ENCODE data around the gene CDC25B.

DNA sequence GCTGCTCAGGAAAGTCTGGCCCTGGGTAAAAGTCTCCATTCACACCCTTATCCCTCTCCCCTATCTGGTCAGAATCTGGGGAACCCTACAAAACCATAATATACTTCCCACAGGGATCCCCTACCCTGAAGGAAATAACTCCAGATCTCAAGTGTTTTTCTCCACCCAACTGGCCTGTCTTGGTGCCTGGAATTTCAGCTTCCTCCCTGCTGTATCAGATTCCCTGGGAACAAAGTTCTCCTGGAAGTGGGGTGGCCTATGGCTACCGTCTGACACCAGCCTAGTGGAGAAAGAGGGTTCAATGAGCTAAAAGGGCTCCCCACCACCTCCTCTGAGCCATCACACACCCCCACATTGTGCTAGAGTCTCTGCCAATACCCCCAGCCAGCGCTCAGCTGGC, 48.6 kb upstream of the CDC25B start:
- TF ChIP-seq, protein P1, sequence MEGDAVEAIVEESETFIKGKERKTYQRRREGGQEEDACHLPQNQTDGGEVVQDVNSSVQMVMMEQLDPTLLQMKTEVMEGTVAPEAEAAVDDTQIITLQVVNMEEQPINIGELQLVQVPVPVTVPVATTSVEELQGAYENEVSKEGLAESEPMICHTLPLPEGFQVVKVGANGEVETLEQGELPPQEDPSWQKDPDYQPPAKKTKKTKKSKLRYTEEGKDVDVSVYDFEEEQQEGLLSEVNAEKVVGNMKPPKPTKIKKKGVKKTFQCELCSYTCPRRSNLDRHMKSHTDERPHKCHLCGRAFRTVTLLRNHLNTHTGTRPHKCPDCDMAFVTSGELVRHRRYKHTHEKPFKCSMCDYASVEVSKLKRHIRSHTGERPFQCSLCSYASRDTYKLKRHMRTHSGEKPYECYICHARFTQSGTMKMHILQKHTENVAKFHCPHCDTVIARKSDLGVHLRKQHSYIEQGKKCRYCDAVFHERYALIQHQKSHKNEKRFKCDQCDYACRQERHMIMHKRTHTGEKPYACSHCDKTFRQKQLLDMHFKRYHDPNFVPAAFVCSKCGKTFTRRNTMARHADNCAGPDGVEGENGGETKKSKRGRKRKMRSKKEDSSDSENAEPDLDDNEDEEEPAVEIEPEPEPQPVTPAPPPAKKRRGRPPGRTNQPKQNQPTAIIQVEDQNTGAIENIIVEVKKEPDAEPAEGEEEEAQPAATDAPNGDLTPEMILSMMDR (IDR thresholded peaks at IDR 0.05; ENCODE audit: control extremely low read depth in 1 of 3, insufficient read depth in 1 of 3, low read depth in 1 of 3, low read length in 3 of 3) = no peak
- no peak for TF ChIP-seq POLR2A (IDR thresholded peaks at IDR 0.05; ENCODE audit: control extremely low read depth in 1 of 2, low read depth in 2 of 2, low read length in 2 of 2)
- TF ChIP-seq POLR2AphosphoS5 (IDR thresholded peaks at IDR 0.05; ENCODE audit: low read depth, low read length) = no peak
- TF ChIP-seq ZNF274 (IDR thresholded peaks at IDR 0.05; ENCODE audit: borderline replicate concordance, extremely low read depth, low read length) = no peak
- no peak for TF ChIP-seq SRF (IDR thresholded peaks at IDR 0.05; ENCODE audit: low read depth, low read length)
- no peak for TF ChIP-seq GTF2F1 (IDR thresholded peaks at IDR 0.05; ENCODE audit: borderline replicate concordance, low read depth, low read length)
- no peak for TF ChIP-seq BACH1 (IDR thresholded peaks at IDR 0.05; ENCODE audit: low read length)
- no peak for TF ChIP-seq BRCA1 (IDR thresholded peaks at IDR 0.05; ENCODE audit: low read depth, low read length)
- no peak for TF ChIP-seq CHD2 (IDR thresholded peaks at IDR 0.05; ENCODE audit: low read length)
- TF ChIP-seq KDM1A (IDR thresholded peaks at IDR 0.05; ENCODE audit: borderline replicate concordance, low read length) = no peak
- TF ChIP-seq, protein P2, sequence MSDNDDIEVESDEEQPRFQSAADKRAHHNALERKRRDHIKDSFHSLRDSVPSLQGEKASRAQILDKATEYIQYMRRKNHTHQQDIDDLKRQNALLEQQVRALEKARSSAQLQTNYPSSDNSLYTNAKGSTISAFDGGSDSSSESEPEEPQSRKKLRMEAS (IDR thresholded peaks at IDR 0.05) = no peak
- no peak for TF ChIP-seq CEBPB (IDR thresholded peaks at IDR 0.05; ENCODE audit: low read depth, low read length)

All from H1 (cell line).